HepG2 (cell line): Measurements from ENCODE around the gene LCAT. TPM values are rescaled to one million over a fixed set of nuclear protein-coding genes. Genes with fewer than 3 reads are reported as not detected.

ENCODE experiments used
- GABPB1 ChIP-seq: IDR thresholded peaks from 2 replicates; pipeline ENCODE4 v1.6.1; 2016; ENCODE audit warnings: mild to moderate bottlenecking, missing genetic modification reagents, moderate library complexity, missing compliant biosample characterization
- NFE2L2 ChIP-seq: fragments of 150-350 bp; IDR thresholded peaks from 2 replicates; pipeline ENCODE4 v1.6.1; 2014; ENCODE audit warnings: low read length
- SP1 ChIP-seq, 2 experiments: fragments of 450-650 bp in 1 of 2; sonication (generic) in 1 of 2; formaldehyde crosslinking in 1 of 2; IDR thresholded peaks; 2 replicates each; pipeline versions ENCODE4 v1.4.0 to v1.6.1; 2016 to 2020; ENCODE audit warnings: missing genetic modification reagents in 1 of 2
- ZFP41 ChIP-seq: sonication (generic); formaldehyde crosslinking; IDR thresholded peaks from 2 replicates; pipeline ENCODE4 v1.4.0; 2020; ENCODE audit warnings: mild to moderate bottlenecking, missing genetic modification reagents, borderline replicate concordance
- ZNF143 ChIP-seq: sonication (generic); formaldehyde crosslinking; IDR thresholded peaks from 2 replicates; pipeline ENCODE4 v1.4.0; 2020; ENCODE audit warnings: missing genetic modification reagents
- ZNF282 ChIP-seq: fragments of 450-650 bp; IDR thresholded peaks from 2 replicates; pipeline ENCODE4 v1.6.1; 2018; ENCODE audit not compliant: partially characterized antibody
- ZNF296 ChIP-seq: sonication (generic); formaldehyde crosslinking; conservative IDR thresholded peaks from 2 replicates; pipeline ENCODE4 v1.5.0; 2020; ENCODE audit warnings: mild to moderate bottlenecking, missing genetic modification reagents
- ZNF451 ChIP-seq: sonication (generic); formaldehyde crosslinking; IDR thresholded peaks from 2 replicates; pipeline ENCODE4 v1.5.0; 2020; ENCODE audit warnings: mild to moderate bottlenecking, missing genetic modification reagents
- ZNF530 ChIP-seq: sonication (generic); formaldehyde crosslinking; IDR thresholded peaks from 2 replicates; pipeline ENCODE4 v1.5.0; 2020; ENCODE audit warnings: low read depth, mild to moderate bottlenecking, missing genetic modification reagents
- polyA plus RNA-seq, 8 experiments: library from polyadenylated mRNA; depleted of rRNA in 3 of 8; stranded (reverse) in 7 of 8; unstranded in 1 of 8; fragments of >200 nt; fragmentation: Illumina TruSeq in 4 of 8; extraction: Trizol in 4 of 8; gene quantifications; 2 replicates each; pipeline versions ENCODE4 v1.2.1 to v1.2.3, GENCODE V29; 2011 to 2016; ENCODE audit warnings: low read depth in 4 of 8, missing spikeins in 1 of 8, mixed read lengths in 1 of 8; ENCODE audit not compliant: insufficient read depth in 1 of 8
- total RNA-seq, 5 experiments: library from RNA; depleted of rRNA; stranded (reverse); fragments of >200 nt; fragmentation: Illumina TruSeq; extraction: Trizol; gene quantifications; 2 replicates each; pipeline ENCODE4 v1.2.3, GENCODE V29; 2016; ENCODE audit warnings: low read depth in 1 of 5
- TF ChIP-seq, protein P1 (sequence below): sonication (generic); formaldehyde crosslinking; IDR thresholded peaks from 2 replicates; pipeline ENCODE4 v1.5.0; 2020; ENCODE audit warnings: mild to moderate bottlenecking, missing genetic modification reagents
- TF ChIP-seq, protein P2 (sequence below): sonication (generic); formaldehyde crosslinking; IDR thresholded peaks from 2 replicates; pipeline ENCODE4 v1.4.0; 2020; ENCODE audit warnings: mild to moderate bottlenecking, missing genetic modification reagents
- TF ChIP-seq, protein P3 (sequence below): sonication (generic); formaldehyde crosslinking; IDR thresholded peaks from 2 replicates; pipeline ENCODE4 v1.4.0; 2020; ENCODE audit warnings: missing genetic modification reagents, borderline replicate concordance
- TF ChIP-seq, protein P4 (sequence below): sonication (generic); formaldehyde crosslinking; IDR thresholded peaks from 2 replicates; pipeline ENCODE4 v1.4.0; 2020; ENCODE audit warnings: missing genetic modification reagents, borderline replicate concordance
- TF ChIP-seq, protein P5 (sequence below): IDR thresholded peaks from 2 replicates; pipeline ENCODE4 v1.6.1; 2016; ENCODE audit warnings: control low read depth

The LCAT gene
- total and polyA plus RNA-seq, 2 of the 13 experiments (the other 11 are each of a cell fraction or from before 2014, with no cell fraction given) = 36.1 to 38.9 TPM

DNA sequence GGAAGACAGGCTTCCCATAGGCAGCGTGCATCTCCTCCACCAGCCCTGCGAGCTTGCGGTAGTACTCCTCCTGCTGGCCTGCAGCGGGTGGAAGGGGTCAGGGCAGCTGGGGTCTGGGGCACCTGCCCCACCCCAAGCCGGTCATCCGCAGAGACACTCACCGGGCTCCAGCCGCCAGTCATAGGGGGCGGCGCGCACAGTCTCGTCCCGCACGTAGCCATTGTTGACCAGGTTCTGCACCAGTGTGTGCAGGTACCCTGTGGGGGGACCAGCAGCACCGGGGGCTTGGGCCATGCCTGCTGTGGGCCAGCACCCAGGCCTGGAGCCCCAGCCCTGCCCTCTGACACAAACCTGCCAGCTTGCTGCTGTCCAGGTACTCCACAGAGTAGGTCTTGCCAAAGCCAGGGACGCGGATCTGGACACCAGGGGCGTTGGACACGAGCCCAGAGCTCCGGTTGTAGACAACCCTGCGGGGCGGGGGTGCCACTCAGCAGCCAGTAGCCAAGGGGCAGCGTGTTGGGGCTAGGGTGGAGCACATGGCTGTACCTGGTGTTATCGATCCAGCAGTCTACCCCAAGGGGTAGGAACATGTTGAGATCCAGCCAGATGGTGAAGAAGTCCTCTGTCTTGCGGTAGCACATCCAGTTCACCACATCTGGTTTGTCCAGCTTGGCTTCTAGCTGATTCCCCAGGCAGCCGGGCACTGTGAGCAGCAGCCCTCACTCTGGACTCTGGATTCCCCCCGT, 1.2 kb downstream of the LCAT start (continued):
- TF ChIP-seq, protein P1, sequence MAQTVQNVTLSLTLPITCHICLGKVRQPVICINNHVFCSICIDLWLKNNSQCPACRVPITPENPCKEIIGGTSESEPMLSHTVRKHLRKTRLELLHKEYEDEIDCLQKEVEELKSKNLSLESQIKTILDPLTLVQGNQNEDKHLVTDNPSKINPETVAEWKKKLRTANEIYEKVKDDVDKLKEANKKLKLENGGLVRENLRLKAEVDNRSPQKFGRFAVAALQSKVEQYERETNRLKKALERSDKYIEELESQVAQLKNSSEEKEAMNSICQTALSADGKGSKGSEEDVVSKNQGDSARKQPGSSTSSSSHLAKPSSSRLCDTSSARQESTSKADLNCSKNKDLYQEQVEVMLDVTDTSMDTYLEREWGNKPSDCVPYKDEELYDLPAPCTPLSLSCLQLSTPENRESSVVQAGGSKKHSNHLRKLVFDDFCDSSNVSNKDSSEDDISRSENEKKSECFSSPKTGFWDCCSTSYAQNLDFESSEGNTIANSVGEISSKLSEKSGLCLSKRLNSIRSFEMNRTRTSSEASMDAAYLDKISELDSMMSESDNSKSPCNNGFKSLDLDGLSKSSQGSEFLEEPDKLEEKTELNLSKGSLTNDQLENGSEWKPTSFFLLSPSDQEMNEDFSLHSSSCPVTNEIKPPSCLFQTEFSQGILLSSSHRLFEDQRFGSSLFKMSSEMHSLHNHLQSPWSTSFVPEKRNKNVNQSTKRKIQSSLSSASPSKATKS = no peak; the same call in 1 of the 2 replicates
- no peak; the same call in 1 of the 2 replicates for TF ChIP-seq ZNF451
- TF ChIP-seq, protein P2, sequence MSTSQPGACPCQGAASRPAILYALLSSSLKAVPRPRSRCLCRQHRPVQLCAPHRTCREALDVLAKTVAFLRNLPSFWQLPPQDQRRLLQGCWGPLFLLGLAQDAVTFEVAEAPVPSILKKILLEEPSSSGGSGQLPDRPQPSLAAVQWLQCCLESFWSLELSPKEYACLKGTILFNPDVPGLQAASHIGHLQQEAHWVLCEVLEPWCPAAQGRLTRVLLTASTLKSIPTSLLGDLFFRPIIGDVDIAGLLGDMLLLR (CRISPR knock-in tag) = no peak
- TF ChIP-seq GABPB1 (CRISPR knock-in tag) = peak; percentile 58; the same call in 1 of the 2 replicates
- 0 out of 2 replicates have a peak, but pooled peaks have one; percentile 25 for TF ChIP-seq ZFP41
- TF ChIP-seq, protein P3, sequence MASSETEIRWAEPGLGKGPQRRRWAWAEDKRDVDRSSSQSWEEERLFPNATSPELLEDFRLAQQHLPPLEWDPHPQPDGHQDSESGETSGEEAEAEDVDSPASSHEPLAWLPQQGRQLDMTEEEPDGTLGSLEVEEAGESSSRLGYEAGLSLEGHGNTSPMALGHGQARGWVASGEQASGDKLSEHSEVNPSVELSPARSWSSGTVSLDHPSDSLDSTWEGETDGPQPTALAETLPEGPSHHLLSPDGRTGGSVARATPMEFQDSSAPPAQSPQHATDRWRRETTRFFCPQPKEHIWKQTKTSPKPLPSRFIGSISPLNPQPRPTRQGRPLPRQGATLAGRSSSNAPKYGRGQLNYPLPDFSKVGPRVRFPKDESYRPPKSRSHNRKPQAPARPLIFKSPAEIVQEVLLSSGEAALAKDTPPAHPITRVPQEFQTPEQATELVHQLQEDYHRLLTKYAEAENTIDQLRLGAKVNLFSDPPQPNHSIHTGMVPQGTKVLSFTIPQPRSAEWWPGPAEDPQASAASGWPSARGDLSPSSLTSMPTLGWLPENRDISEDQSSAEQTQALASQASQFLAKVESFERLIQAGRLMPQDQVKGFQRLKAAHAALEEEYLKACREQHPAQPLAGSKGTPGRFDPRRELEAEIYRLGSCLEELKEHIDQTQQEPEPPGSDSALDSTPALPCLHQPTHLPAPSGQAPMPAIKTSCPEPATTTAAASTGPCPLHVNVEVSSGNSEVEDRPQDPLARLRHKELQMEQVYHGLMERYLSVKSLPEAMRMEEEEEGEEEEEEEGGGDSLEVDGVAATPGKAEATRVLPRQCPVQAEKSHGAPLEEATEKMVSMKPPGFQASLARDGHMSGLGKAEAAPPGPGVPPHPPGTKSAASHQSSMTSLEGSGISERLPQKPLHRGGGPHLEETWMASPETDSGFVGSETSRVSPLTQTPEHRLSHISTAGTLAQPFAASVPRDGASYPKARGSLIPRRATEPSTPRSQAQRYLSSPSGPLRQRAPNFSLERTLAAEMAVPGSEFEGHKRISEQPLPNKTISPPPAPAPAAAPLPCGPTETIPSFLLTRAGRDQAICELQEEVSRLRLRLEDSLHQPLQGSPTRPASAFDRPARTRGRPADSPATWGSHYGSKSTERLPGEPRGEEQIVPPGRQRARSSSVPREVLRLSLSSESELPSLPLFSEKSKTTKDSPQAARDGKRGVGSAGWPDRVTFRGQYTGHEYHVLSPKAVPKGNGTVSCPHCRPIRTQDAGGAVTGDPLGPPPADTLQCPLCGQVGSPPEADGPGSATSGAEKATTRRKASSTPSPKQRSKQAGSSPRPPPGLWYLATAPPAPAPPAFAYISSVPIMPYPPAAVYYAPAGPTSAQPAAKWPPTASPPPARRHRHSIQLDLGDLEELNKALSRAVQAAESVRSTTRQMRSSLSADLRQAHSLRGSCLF (CRISPR knock-in tag) = no peak
- TF ChIP-seq ZNF530 (CRISPR knock-in tag) = no peak
- TF ChIP-seq ZNF296 (CRISPR knock-in tag) = peak; percentile 35; the same call in 1 of the 2 replicates
- TF ChIP-seq SP1 (IDR thresholded peaks at IDR 0.05) = no peak
- no peak for TF ChIP-seq SP1 (CRISPR knock-in tag; IDR thresholded peaks at IDR 0.05)
- TF ChIP-seq, protein P4, sequence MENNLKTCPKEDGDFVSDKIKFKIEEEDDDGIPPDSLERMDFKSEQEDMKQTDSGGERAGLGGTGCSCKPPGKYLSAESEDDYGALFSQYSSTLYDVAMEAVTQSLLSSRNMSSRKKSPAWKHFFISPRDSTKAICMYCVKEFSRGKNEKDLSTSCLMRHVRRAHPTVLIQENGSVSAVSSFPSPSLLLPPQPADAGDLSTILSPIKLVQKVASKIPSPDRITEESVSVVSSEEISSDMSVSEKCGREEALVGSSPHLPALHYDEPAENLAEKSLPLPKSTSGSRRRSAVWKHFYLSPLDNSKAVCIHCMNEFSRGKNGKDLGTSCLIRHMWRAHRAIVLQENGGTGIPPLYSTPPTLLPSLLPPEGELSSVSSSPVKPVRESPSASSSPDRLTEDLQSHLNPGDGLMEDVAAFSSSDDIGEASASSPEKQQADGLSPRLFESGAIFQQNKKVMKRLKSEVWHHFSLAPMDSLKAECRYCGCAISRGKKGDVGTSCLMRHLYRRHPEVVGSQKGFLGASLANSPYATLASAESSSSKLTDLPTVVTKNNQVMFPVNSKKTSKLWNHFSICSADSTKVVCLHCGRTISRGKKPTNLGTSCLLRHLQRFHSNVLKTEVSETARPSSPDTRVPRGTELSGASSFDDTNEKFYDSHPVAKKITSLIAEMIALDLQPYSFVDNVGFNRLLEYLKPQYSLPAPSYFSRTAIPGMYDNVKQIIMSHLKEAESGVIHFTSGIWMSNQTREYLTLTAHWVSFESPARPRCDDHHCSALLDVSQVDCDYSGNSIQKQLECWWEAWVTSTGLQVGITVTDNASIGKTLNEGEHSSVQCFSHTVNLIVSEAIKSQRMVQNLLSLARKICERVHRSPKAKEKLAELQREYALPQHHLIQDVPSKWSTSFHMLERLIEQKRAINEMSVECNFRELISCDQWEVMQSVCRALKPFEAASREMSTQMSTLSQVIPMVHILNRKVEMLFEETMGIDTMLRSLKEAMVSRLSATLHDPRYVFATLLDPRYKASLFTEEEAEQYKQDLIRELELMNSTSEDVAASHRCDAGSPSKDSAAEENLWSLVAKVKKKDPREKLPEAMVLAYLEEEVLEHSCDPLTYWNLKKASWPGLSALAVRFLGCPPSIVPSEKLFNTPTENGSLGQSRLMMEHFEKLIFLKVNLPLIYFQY (CRISPR knock-in tag) = no peak
- TF ChIP-seq ZNF143 = 0 out of 2 replicates have a peak, but pooled peaks have one; percentile 25
- TF ChIP-seq NFE2L2 = no peak
- TF ChIP-seq, protein P5, sequence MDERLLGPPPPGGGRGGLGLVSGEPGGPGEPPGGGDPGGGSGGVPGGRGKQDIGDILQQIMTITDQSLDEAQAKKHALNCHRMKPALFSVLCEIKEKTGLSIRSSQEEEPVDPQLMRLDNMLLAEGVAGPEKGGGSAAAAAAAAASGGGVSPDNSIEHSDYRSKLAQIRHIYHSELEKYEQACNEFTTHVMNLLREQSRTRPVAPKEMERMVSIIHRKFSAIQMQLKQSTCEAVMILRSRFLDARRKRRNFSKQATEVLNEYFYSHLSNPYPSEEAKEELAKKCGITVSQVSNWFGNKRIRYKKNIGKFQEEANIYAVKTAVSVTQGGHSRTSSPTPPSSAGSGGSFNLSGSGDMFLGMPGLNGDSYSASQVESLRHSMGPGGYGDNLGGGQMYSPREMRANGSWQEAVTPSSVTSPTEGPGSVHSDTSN (CRISPR knock-in tag) = peak; percentile 20; the same call in 1 of the 2 replicates
- TF ChIP-seq ZNF282 = no peak
